ENCODE measurements around the gene RABL6.
"Not testable (repeated sequence)": the region's sequence is repeated elsewhere in the genome, so short reads cannot be mapped to it uniquely, and the experiment has no call there.

Gene RABL6

DNA sequence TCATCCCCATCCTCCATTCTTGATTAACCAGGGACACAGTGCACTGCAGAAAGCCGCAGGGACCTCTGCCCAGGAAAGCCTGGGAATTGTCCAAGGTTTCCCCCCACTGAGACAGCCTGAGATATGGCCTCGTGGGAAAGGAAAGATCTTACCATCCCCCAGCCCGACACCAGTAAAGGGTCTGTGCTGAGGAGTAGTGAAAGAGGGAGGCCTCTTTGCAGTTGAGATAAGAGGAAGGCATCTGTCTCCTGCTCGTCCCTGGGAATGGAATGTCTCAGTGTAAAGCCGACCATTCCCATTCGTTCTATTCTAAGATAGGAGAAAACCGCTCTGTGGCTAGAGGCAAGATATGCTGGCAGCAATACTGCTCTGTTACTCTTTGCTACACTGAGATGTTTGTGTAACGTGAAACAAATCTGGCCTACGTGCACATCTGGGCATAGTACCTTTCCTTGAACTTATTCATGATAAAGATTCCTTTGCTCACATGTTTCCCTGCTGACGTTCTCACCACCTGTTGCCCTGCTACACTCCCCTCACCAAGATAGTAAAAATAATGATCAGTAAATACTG lies 10.9 kb upstream of the RABL6 start:
- not testable (repeated sequence) for DNase-seq

DNA sequence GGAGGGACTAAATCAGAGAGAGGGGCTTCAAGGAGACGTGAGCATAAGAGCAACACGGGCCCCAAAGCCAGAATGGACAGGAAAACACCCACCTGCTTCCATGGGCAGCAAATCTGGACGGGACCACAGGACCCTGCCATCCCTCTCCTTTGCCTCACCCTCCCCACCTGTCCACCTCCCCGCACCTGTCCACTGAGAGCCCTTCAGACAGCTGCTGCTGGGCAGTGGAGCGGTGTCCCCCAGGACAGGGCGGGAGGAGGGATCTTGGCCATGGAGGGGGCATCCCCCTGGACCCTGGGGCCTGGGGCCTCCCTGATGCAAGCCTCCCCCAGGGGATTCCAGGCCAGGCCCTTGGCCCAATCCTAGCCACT lies 9.1 kb upstream of the RABL6 start:
- DNase-seq = no peak

DNA sequence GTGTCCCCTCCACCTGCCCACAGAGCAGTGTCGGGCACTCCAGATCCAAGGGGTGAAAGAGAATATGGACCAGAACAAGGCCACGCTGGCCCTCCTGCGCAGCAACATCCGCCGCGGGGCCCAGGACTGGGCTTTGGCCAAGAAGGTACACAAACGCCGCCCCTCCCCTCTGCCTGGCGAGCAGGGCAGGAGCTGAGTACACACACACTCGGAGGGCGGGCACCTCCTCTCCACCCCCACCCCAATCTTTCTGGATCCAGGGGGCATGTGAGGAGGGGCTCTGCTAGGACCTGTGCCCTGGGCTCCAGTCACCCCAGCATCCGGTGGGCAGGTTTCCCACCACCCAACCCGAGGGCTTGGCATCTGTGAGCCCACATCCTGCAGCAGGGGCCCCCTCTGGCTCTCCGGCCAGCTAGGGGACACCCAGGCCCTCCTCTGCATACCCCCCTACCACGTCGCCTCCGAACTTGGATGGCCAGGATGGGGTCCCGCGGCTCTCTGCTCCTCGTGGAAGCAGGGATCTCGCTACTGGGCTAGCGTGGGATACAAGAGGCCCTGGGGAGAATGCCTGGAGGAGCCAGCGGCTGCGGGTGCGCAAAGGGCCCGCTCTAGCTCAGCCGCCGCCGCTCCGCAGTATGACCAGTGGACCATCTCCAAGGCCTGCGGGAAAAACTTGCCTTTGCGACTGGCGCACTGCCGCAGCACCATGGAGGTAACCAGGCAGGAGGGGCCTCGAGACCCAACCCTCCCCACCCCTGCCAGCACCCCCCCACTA lies 8.5 kb upstream of the RABL6 start:
- peak; percentile 50 for DNase-seq

DNA sequence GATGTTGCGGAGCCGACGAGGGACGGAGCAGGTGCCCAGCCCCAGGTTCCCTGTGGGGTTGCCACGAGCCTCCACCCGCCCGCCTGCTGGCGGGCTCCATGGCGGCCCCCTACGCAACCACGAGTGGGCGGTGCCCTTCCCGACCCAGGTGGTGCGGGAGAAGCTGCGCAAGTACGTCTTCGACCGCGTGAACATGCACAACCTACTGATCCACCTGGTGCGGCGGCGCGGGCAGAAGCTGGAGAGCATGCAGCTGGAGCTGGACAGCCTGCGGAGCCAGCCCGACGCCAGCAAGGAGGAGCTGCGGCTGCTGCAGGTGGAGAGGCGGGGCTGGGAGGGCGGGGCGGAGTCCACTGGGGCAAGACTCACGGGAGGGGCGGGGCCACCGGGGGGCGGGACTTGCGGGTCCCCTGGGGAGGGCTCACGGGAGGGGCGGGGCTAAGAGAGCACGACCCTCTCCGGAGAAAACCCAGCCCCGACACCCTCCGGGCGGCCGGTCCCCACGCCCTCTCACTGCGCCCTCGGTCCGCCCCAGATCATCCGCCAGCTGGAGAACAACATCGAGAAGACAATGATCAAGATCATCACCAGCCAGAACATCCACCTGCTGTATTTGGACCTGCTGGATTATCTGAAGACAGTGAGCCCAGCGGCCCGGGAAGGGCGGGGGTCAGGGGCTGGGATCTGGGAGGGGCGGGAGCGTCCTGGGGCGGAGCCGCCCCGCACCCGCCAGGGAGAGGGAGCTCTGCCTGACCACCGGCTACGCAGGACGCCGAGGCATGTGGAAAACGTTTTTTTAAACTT lies 7.7 kb upstream of the RABL6 start:
- DNase-seq = peak; percentile 62

DNA sequence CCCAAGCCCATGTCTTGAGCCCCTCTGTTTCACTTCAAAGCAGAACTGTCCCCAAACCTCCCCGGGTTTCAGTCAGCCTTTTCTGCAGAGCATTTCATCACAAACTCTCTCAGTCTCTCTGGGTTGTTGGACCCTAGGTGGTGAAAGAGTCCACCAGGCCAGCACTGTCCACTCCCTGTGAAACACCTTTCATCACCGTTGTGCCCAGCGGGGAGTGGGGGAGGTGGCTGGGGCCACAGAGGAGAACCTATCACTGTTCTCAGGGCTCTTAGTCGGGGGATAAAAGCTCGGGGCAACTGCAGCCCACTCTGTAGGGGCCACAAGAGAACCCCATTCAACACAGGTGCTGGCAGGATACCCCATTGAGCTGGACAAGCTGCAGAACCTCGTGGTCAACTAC lies 5.4 kb upstream of the RABL6 start:
- DNase-seq = no peak

DNA sequence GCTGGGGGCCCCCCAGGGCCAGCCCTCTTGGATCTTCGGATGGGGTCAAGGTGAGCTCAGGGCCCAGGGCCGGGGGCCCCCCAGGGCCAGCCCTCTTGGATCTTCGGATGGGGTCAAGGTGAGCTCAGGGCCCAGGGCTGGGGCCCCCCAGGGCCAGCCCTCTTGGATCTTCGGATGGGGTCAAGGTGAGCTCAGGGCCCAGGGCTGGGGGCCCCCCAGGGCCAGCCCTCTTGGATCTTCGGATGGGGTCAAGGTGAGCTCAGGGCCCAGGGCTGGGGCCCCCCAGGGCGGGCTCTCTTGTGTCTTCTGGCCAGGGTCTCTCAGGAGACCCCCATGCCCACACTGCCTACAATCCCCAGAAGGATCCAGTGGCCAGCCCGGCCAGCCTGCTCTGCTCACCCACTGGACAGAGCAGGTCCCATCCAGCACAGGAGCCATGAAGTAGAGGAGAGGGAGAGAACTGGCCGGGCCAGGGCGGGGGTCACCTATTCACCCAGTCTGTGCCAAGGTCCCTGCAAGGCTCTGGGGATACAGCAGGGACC lies 4.7 kb upstream of the RABL6 start:
- DNase-seq = not testable (repeated sequence)

DNA sequence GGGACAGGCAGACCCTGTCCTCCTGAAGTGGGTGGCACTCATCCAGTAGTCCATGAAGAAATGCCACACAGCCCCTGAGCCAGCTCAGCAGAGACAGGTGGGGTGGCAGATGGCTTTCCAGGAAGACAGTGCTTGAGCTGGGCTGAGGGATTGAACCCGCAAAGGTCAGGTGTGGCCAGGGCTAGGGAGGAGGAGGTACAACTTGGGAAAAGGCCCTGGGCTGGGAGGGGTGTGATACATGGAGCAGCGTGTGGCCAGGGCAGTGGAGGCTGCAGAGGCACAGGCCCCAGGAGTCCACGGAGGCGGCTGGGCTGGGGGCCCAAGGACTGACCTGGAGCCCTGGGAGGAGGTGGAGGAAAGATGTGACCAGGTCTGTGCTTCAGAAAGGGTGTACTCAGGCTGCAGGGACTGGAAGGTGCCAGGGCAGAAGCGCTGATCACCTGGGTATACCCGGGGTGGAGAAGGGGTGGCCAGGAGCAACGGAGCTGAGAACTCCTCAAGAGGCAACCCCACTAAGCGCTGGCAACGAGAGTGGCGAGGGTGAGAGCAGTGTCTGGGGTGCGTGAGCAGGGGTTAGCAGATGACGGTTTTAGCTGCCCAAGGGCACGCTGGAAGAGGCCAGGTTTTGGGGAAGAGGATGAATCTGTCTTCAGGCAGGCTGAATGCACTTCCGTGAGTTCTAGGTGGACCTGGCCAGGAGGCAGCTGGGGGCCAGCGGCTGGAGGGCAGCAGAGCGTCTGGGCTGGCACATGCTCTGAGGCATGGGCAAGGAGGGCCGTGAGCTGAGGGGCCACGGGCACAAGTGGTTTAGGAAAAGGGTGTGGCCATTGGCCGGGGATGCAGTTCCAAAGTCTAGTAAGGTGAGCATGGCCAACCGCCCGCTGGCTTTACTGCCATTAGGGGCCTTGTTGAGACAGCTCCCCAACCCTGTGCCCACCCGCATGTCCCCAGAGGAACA lies 3.9 kb upstream of the RABL6 start:
- DNase-seq = no peak

DNA sequence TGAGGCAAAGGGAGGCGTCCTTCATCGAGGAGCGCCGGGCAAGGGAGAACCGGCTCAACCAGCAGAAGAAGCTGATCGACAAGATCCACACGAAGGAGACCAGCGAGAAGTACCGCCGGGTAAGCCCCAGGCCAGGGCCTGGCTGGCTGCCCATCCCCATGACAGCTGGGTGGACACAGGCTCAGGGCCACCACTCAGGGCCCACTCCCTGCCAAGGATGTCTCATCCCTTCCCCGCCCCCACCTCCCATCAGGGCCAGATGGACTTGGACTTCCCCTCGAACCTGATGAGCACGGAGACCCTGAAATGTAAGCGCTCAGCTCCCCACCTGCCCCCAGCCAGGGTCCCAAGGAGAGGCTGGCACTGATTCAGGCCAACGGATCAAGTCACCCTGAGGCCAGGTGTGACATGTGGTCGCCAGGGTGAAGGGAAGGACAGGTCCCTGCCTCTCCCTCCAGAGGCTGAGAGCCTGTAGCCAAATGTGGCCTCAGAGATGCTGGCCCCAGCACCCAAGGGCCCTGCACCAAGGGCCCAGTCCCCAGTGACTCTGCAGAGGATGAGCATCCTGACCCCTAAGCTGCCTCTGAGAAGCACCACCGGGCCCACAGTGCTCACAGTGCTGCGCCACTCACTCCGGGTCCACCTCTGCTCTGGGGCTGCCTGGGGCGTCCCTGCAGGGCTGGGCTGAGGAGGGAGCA lies 3.1 kb upstream of the RABL6 start:
- no peak for DNase-seq

DNA sequence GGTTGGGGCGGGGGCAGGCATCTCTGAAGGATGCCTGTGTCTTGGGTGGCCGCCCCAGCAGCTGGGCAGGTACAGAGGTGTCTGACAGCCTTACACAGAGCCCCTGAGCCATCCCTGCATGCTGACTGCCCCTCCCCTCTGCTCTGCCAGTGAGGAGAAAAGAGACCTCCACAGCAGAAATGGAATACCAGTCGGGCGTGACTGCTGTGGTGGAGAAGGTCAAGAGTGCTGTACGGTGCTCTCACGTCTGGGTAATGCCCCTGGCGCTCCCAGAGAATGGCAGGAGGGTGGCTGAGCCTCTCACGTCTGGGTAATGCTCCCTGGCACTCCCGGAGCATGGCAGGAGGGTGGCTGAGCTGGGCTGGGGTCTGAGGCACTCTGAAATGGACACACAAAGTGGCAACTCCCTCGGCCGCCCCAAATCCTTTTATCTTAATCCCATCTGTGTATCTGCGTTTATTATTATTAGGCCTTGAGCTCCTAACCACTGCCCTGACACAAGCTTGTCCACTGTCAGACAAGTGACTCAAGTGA lies 2.5 kb upstream of the RABL6 start:
- DNase-seq = no peak

DNA sequence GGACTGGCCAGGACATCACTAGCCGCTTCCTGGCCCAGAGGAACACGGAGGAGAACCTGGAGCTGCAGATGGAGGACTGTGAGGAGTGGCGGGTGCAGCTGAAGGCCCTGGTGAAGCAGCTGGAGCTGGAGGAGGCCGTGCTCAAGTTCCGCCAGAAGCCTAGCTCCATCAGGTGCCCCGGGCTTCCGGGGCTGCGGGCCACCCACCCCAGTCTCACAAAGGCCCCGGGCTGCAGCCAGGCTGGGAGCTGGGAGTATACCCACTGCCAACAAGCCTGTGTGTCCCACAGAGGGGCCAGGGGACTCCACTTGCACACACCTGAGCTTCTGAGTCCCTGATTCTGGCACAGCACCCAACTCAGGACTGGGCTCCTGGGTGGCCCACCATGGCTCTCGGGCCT lies 1.7 kb upstream of the RABL6 start:
- DNase-seq = no peak

DNA sequence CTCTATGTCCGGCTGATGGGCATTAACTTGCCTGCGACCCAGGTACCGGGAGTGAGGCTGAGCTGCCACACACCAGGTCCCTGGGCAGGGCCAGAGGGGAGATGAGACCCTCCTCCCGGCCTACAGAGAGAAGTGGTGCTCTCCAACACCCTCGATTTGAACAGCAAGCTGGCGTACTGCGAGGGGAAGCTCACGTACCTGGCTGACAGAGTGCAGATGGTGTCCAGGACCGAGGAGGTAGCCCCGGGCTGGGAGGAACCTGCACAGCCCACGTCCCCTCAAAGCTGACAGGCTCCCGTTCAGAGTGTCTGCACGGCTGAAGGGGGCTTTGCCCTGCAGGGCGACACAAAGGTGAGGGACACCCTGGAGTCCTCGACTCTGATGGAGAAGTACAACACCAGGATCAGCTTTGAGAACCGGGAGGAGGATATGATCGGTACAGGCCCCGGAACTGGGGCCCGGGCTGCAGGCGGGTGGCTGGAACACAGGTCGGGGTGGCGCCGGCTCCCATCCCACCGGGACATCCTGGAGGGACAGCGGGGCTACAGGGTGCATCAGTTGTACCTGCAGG lies 1.0 kb upstream of the RABL6 start:
- no peak for DNase-seq

DNA sequence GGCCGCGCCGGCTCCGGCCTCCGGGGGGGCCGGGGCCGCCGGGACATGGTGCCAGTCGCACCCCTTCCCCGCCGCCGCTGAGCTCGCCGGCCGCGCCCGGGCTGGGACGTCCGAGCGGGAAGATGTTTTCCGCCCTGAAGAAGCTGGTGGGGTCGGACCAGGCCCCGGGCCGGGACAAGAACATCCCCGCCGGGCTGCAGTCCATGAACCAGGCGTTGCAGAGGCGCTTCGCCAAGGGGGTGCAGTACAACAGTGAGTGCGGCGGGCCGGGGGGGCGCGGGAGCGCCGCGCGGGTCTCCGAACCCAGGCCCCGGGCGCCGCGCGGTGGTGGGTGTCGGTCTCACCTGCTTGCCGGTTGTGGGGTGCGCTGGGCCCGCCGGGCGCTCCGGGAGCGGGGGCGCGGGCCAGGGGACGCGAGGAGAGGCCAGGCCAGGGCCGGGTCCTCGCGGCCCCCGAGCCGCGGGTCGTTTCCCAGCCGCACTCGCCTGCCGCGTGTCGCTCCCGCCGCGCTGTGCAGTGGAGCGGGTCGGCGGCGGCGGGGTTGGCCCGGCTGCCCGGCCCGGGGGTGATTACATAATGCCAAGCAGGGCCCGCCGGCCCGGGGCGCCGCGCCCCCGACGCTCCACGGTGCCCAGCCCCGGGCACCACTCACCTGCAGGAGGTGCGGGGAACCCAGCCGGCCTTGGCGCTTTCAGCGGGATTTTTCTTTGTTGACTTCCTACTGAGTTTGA lies 492 bp downstream of the RABL6 start:
- DNase-seq = no peak

DNA sequence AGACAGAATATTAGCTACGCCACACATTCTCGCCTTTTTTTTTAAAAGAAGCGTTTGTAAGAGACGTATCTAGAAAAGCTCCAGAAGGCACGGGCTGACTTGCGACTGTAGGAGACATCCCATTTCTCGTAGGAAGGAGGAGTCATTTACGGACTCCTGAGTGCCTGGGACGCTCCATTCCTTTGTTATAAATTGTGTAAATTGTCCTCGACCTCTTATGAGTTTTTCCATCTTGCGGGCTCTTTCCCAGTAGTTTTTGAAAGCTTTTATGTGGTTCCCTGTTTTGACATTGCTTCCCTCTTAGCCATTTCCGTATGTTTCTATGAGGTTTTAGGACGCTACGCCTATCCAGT lies 1.0 kb downstream of the RABL6 start:
- no peak for DNase-seq

DNA sequence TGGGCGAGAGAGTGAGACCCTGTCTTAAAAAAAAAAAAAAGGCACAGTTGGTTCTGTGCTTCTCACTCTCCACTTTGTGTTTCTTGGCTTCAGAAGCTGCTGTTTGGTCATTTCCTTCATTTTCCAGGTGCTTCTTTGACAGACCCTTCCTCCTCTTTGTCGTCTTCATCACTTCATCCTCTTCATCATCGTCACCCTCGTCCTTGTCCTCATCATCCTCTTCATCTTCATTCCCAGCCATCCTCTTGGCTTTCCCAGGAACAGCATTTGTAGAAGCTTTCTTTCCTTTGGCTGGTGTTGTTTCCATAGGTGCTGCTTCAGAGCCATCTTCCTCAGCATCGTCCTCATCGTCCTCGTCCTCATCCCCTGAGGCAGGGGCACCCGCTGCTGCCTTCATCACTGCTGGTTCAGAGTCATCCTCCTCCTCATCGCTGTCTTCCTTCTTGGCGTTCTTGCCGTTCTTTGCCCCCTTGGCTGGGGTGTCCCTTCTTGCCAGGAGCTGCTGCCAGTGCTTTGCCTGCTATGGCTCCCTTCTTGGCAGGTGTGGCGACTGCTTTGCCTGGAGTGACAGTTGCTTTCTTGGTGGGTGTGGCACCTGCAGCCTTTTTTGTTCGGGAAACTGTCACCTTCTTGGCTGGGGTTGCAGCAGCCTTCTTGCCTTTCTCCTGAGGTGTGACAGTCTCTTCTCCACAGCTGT lies 7.1 kb downstream of the RABL6 start:
- DNase-seq = no peak

DNA sequence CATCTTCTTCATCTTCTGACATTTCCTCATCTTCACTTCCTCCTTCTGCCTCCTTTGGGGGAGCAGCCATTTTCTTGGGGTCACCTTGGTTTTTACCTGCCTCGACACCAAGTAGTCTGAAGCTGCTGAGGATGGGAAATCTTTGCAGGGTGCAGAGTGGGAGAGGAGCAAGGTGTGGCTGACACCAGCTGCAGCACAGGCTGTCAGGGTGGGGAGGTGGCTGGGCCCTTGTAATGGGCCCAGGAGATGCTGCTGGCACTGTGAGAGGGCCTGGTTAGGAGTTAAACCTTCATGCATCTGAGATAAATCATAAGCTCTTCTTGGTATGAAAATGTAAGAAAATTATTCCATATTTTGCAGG lies 7.7 kb downstream of the RABL6 start:
- no peak for DNase-seq

DNA sequence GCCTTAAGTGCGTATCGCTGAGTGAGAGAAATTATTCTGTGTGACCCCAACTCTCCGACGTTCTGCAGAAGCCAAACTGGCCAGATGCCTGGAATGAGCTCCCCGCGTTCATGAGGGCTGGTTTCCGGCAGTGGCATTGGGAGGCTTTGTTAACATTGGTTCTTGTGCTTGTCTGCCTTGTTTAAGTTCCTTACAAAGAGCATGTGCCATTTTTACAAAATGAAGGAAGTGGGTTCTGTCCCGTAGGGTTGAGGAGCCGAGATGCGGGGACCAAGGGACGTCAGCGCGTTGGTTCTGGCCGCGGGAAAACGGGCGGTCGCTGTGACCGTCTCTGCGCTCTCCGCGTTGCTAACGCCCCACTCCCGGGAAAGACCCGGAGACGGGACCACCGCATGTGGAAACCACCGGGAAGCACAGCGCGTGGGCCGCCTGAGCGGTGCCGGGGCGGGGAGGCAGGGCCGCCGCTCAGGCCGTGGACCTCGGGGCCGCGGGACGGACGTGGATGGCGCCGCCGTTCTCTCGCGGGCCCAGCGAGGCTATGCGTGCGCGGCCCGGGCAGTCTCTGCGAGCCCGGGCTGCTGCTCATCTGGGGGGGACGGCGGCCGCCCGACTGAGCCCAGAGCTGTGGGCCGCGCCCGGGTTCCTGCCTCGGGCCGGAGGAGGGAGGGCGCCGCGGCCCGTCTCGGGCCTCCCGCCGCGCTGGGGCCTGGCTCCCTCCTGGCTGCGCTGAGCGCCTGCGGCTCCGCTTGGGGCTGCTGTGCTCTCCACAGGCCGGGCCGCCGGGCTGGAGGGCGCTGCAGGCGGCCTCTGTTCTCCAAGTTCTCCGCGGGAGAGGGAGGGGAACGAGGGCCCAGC lies 13.4 kb downstream of the RABL6 start:
- DNase-seq = no peak

DNA sequence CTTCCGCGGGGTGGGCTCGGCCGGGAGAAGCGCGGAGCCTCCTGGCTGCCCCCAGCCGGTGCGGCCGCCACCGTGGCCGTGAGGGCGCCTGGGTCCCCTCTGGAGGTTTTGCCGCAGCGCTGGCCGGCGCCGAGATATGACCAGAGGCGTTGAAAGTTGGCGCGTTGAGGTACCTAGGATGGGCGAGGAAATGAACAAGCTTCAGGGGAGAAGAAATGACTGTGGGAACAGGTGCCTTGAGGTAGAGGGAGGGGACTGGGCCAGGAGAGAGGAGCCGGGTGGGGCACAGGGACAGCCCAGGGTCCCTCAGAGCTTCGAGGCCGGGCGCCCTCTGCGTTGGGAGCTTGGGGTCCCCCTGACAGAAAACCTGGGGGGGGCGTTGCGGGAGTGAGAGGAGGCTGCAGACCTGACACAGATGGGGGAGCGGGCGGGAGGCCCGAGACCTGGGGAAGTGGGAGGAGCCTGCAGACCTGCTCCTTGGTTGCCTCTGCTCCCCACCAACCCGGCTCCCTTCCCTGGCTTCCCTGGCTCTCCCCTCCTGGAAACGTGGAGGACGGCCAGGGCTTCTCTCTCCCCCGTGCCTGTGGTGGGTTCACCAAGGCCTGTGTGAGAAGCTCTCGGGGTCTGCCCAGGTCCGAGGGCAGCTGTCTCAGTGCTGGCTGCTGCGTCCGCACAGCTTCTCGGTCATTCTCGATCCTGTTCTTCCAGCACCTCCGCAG lies 14.2 kb downstream of the RABL6 start:
- DNase-seq = no peak

Data from NCI-H748 treated with DMSO at 0.1 percent for 48 hours (cell line).